RWPE2 (cell line): ENCODE measurements around the gene KLF11.

ENCODE experiments used
- ATAC-seq: fragments of 200-7000 bp; cut with Tn5 transposase; 3 replicates; pipeline ENCODE4 v1.9.1; 2021; ENCODE audit warnings: low read depth
- DNase-seq: peaks from one replicate; pipeline ENCODE4 v3.0.0-alpha.2; 2020; ENCODE audit warnings: low spot score
- H3K27ac ChIP-seq: fragments of 450-650 bp; 2 replicates; pipeline ENCODE4 v1.5.1; 2017; ENCODE audit warnings: mild to moderate bottlenecking; ENCODE audit not compliant: poor library complexity, severe bottlenecking
- H3K27me3 ChIP-seq: fragments of 250-450 bp; sonication (Bioruptor Pico); 2 replicates; pipeline ENCODE4 v1.5.1; 2021; ENCODE audit warnings: mild to moderate bottlenecking, moderate library complexity; ENCODE audit not compliant: insufficient read depth, poor library complexity, severe bottlenecking
- H3K36me3 ChIP-seq: fragments of 250-450 bp; sonication (Bioruptor Pico); 2 replicates; pipeline ENCODE4 v1.5.1; 2020; ENCODE audit warnings: low read depth, mild to moderate bottlenecking, moderate library complexity
- H3K4me1 ChIP-seq: fragments of 250-450 bp; sonication (Bioruptor Pico); 2 replicates; pipeline ENCODE4 v1.5.1; 2021; ENCODE audit warnings: mild to moderate bottlenecking, moderate library complexity; ENCODE audit not compliant: insufficient read depth, poor library complexity, severe bottlenecking
- H3K4me3 ChIP-seq: fragments of 250-450 bp; sonication (Bioruptor Pico); 2 replicates; pipeline ENCODE4 v1.5.1; 2021; ENCODE audit warnings: mild to moderate bottlenecking, moderate library complexity; ENCODE audit not compliant: severe bottlenecking
- H3K9me3 ChIP-seq: fragments of 250-450 bp; sonication (Bioruptor Pico); 2 replicates; pipeline ENCODE4 v1.5.1; 2021; ENCODE audit warnings: mild to moderate bottlenecking, moderate library complexity; ENCODE audit not compliant: severe bottlenecking
- TF ChIP-seq, protein P1 (sequence below): fragments of 450-650 bp; IDR thresholded peaks from one replicate; pipeline ENCODE4 v1.5.1; 2017; ENCODE audit warnings: mild to moderate bottlenecking, moderate library complexity; ENCODE audit not compliant: poor library complexity, severe bottlenecking

KLF11 gene

DNA sequence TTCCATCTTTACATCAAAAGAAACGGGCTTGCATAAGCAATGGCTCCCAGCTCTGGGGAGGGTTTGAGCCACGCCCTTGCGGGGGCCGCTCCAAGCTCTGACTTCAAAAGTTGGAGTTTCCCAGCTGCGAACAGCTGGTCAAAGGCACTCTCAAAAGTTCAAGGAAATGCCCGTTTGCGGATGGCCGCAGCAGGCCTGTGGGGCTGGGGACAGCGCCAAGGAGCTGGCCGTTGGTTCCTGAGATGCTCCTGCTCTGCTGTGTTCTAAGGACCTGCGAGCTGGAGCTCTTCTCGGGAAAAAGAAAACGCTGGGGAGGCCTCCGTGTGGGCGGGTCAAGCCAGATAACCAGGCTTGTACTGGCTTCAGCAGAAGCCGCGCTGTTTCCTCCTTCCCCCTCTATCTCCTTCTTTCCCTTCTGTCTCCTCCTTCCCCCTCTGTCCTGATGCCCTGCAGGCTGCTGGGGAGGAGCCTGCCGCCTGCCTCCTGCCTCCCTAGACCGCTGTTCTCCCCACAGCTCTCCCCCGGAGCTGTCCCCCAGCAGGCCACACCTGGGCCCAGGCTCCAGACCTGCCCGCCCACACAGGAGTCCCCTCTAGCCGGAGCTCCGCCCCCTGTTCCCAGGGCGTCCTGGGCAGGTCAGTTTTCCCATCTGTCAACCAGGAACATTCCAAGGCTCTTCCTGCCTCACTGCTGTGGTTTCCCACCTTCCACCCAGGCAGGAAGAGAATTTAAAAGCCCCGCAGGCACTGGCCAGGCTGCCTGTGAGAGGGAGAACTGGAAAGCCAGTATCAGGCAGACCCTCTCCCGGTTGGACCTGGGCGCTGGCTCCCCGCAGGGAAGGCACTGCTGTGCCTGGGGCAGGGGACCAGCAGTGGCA lies 14.1 kb downstream of the KLF11 start:
- DNase-seq (no peak), ATAC-seq (peak; percentile 87)
- TF ChIP-seq, protein P1, sequence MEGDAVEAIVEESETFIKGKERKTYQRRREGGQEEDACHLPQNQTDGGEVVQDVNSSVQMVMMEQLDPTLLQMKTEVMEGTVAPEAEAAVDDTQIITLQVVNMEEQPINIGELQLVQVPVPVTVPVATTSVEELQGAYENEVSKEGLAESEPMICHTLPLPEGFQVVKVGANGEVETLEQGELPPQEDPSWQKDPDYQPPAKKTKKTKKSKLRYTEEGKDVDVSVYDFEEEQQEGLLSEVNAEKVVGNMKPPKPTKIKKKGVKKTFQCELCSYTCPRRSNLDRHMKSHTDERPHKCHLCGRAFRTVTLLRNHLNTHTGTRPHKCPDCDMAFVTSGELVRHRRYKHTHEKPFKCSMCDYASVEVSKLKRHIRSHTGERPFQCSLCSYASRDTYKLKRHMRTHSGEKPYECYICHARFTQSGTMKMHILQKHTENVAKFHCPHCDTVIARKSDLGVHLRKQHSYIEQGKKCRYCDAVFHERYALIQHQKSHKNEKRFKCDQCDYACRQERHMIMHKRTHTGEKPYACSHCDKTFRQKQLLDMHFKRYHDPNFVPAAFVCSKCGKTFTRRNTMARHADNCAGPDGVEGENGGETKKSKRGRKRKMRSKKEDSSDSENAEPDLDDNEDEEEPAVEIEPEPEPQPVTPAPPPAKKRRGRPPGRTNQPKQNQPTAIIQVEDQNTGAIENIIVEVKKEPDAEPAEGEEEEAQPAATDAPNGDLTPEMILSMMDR = no peak
- Histone ChIP-seq H3K36me3 (peaks cover 20% of the 10 kb centered on the region), H3K4me1 (peaks cover 13% of the 10 kb centered on the region), H3K27ac (peak overlapping the region; percentile 74), H3K27me3 (no peaks in the 10 kb centered on the region), H3K9me3 (no peaks in the 10 kb centered on the region), H3K4me3 (peak overlapping the region; percentile 13)

DNA sequence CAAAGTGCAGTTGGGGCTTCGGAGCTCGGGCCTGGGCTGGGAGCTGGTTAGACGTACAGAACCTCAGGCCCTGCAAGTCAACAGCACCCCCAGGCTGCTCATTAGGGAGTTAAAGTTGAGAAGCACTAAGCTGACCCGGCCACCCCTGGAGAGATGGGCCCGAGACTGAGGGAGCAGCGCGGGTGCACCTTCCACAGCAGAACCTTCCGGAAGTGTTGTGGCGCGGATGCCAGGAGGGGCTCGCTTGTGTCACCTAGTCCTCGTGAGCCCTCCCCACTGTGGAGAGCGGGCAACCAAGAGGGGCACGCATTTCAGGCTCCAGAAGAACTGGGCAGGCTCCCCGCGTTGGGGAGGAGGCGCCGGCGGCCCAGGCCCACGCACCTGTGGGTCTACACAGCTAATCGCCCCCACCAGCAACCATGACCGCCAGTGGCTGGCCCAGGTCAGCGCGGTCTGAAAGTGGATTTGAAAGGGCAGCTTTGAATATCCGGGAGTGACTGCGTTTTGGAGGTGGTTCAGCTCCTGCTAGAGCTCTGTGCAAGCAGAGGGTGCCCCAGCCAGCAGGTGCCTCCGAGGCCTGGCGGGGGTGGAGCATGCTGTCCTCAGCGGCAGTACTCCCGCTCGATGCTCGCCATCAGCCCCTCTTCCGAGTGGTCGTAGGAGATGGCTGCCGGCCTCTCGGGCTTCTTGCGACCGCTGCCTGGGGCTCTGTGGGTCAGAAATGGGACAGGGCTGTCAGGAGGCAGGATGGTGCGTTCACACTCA lies 15.1 kb downstream of the KLF11 start:
- H3K36me3 ChIP-seq = peaks cover 11% of the 10 kb centered on the region
- DNase-seq (no peak), ATAC-seq (no peak)
- TF ChIP-seq, protein P1 = peak; percentile 19
- H3K9me3 ChIP-seq = no peaks in the 10 kb centered on the region
- peaks cover 13% of the 10 kb centered on the region for H3K4me1 ChIP-seq
- H3K4me3 ChIP-seq = no peak overlapping the region
- H3K27ac ChIP-seq = peak overlapping the region; percentile 74
- no peaks in the 10 kb centered on the region for H3K27me3 ChIP-seq

DNA sequence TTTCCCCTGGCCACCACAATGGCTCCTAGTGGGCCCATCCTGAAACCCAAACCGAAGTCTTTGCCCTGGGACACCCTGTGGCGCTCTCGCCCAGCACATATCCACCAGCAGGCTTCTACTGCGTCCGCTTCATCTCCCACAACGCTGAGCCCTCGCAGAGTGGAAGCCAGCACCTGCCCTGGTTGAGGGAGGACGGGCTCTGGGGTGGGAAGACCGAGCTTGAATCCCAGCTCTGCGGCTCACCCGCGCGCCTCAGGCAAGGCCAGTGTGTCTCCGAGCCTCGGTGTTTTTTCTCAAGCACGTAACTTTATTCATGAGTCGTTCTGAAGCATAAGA lies 15.6 kb downstream of the KLF11 start:
- H3K36me3 ChIP-seq = peaks cover 6% of the 10 kb centered on the region
- peaks cover 13% of the 10 kb centered on the region for H3K4me1 ChIP-seq
- ATAC-seq (no peak), DNase-seq (no peak)
- TF ChIP-seq, protein P1 = no peak
- H3K27ac ChIP-seq = no peak overlapping the region
- H3K27me3 ChIP-seq = no peaks in the 10 kb centered on the region
- H3K4me3 ChIP-seq = no peak overlapping the region
- no peaks in the 10 kb centered on the region for H3K9me3 ChIP-seq

DNA sequence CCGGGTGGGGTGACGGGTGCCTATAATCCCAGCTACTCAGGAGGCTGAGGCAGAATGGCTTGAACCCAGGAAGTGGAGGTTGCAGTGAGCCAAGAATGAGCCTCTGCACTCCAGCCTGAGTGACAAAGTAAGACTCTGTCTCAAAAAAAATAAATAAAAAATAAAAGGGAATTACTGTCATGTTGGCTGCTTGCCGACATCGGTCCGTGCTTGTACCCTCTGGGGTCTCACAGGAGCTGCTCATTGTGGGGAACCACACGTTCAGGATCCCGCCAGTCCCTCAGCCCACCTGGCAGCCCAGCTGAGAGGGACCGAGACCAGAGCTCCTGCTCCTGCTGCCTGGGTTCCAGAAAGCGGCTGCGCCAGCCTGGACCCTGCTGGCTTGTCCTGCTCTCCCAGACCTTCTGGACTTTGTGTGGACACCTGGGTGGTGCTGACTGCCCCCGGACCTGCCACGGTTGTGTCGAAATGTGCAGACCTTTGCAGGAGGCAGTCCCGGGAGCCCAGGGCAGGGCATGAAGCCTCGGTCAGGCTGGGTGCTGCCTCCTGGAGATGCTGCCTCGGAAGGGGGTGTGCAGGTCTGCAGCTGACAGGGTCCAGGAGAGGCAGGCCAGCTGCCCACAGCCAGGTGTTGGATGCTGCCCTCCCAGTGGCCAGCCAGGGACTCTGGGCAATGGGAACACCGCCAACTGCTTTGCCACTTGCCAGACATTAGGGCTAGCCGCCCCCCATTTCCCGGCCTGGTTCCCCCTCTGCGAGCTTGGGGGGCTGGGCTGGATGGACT lies 16.4 kb downstream of the KLF11 start:
- Histone ChIP-seq H3K9me3 (no peaks in the 10 kb centered on the region), H3K4me1 (peaks cover 13% of the 10 kb centered on the region), H3K36me3 (peaks cover under 1% of the 10 kb centered on the region; the same call in 1 of the 2 replicates), H3K27ac (no peak overlapping the region), H3K4me3 (no peak overlapping the region), H3K27me3 (no peaks in the 10 kb centered on the region)
- DNase-seq (no peak), ATAC-seq (no peak)
- TF ChIP-seq, protein P1 = no peak
